CD14-positive monocyte (primary cell): Measurements from ENCODE around the gene CPED1. TPM values are rescaled to one million over a fixed set of nuclear protein-coding genes. Genes with fewer than 3 reads are reported as not detected.

Source experiments
- DNase-seq, 3 donors: peaks; one replicate each; pipeline ENCODE4 v3.0.0-alpha.2; 2011 to 2022
- H2AFZ ChIP-seq: 2 replicates; pipeline ENCODE4 v1.6.0; 2012; ENCODE audit warnings: mild to moderate bottlenecking, low read depth, low read length, inconsistent platforms; ENCODE audit not compliant: insufficient read depth, poor library complexity, severe bottlenecking
- H3K27ac ChIP-seq, 2 donors: 1 replicate in 1 of 2; 2 replicates in 1 of 2; pipeline ENCODE4 v1.5.1; 2012 to 2013; ENCODE audit warnings: low read length in 2 of 2, control low read depth in 1 of 2, inconsistent platforms in 1 of 2, low read depth in 1 of 2, mild to moderate bottlenecking in 1 of 2
- H3K27me3 ChIP-seq, 2 donors: one replicate each; pipeline versions ENCODE4 v1.6.0 to v1.6.1; 2011 to 2013; ENCODE audit warnings: low read length in 2 of 2; ENCODE audit not compliant: control insufficient read depth in 2 of 2, insufficient read depth in 2 of 2
- H3K36me3 ChIP-seq, 2 donors: replicated peaks in 1 of 2; 1 replicate in 1 of 2; 2 replicates in 1 of 2; pipeline versions ENCODE4 v1.5.1 to v1.6.1; 2012 to 2013; ENCODE audit warnings: low read length in 2 of 2, control low read depth in 1 of 2, inconsistent platforms in 1 of 2, mild to moderate bottlenecking in 1 of 2; ENCODE audit not compliant: insufficient read depth in 2 of 2, control insufficient read depth in 1 of 2
- H3K4me1 ChIP-seq, 2 donors: 1 replicate in 1 of 2; 2 replicates in 1 of 2; pipeline versions ENCODE4 v1.5.1 to v1.6.1; 2012 to 2013; ENCODE audit warnings: low read length in 2 of 2, control low read depth in 1 of 2, inconsistent platforms in 1 of 2, mild to moderate bottlenecking in 1 of 2, moderate library complexity in 1 of 2; ENCODE audit not compliant: insufficient read depth in 2 of 2, control insufficient read depth in 1 of 2
- H3K4me2 ChIP-seq: replicated peaks from 2 replicates; pipeline ENCODE3; 2012; ENCODE audit warnings: low read length, moderate library complexity, mild to moderate bottlenecking; ENCODE audit not compliant: poor library complexity, severe bottlenecking; ENCODE audit errors: extremely low read depth
- H3K4me3 ChIP-seq, 3 experiments: fragments of 200-600 bp in 1 of 3; sonication (generic) in 1 of 3; replicated peaks in 1 of 3; 1 replicate in 2 of 3; 2 replicates in 1 of 3; pipeline ENCODE4 v1.5.1; 2011 to 2013; ENCODE audit warnings: low read length in 3 of 3, mild to moderate bottlenecking in 3 of 3, control low read depth in 2 of 3, low read depth in 2 of 3, inconsistent platforms in 1 of 3, moderate library complexity in 1 of 3
- H3K79me2 ChIP-seq: 2 replicates; pipeline ENCODE4 v1.6.0; 2012; ENCODE audit warnings: mild to moderate bottlenecking, control low read depth, inconsistent platforms, low read length, moderate library complexity; ENCODE audit not compliant: insufficient read depth
- H3K9ac ChIP-seq: 2 replicates; pipeline ENCODE4 v1.6.0; 2017; ENCODE audit warnings: low read length, mild to moderate bottlenecking; ENCODE audit not compliant: insufficient read depth, poor library complexity, severe bottlenecking
- H3K9me3 ChIP-seq, 2 donors: replicated peaks in 1 of 2; 1 replicate in 1 of 2; 2 replicates in 1 of 2; pipeline versions ENCODE4 v1.5.1 to v1.6.1; 2012 to 2013; ENCODE audit warnings: low read length in 2 of 2, control low read depth in 1 of 2; ENCODE audit not compliant: control insufficient read depth in 1 of 2, insufficient read depth in 1 of 2
- H4K20me1 ChIP-seq: 2 replicates; pipeline ENCODE4 v1.6.0; 2012; ENCODE audit warnings: mild to moderate bottlenecking, low read length, control low read depth, moderate library complexity; ENCODE audit not compliant: insufficient read depth
- H3K27ac Mint-ChIP-seq, 7 donors: one replicate each; pipeline ENCODE4 v1.8.0; 2020; ENCODE audit warnings: mild to moderate bottlenecking in 7 of 7, mixed read lengths in 7 of 7, moderate library complexity in 6 of 7, inconsistent platforms in 2 of 7
- H3K27me3 Mint-ChIP-seq, 3 donors: one replicate each; pipeline ENCODE4 v1.8.0; 2021 to 2022; ENCODE audit warnings: low read depth in 3 of 3, mild to moderate bottlenecking in 3 of 3, mixed read lengths in 3 of 3, moderate library complexity in 3 of 3, inconsistent platforms in 1 of 3
- H3K36me3 Mint-ChIP-seq, 2 donors: one replicate each; pipeline ENCODE4 v1.8.0; 2020; ENCODE audit warnings: mixed read lengths in 2 of 2, inconsistent platforms in 1 of 2, mild to moderate bottlenecking in 1 of 2
- H3K4me1 Mint-ChIP-seq: one replicate; pipeline ENCODE4 v1.8.0; 2020; ENCODE audit warnings: mild to moderate bottlenecking, mixed read lengths
- H3K4me3 Mint-ChIP-seq, 2 donors: one replicate each; pipeline ENCODE4 v1.8.0; 2020; ENCODE audit warnings: mild to moderate bottlenecking in 2 of 2, mixed read lengths in 2 of 2, moderate library complexity in 1 of 2
- H3K9me3 Mint-ChIP-seq, 7 donors: one replicate each; pipeline ENCODE4 v1.8.0; 2020 to 2022; ENCODE audit warnings: mixed read lengths in 7 of 7, mild to moderate bottlenecking in 6 of 7, moderate library complexity in 6 of 7, inconsistent platforms in 2 of 7
- CTCF ChIP-seq: fragments of 200-600 bp; IDR thresholded peaks from one replicate; pipeline ENCODE4 v1.8.0; 2022; ENCODE audit warnings: antibody characterized with exemption, mild to moderate bottlenecking
- WGBS: methylation state at CpG from one replicate; pipeline ENCODE4 v1.1.5; 2013; ENCODE audit warnings: missing lambda C conversion rate; ENCODE audit not compliant: insufficient coverage; 5-methylcytosine and 5-hydroxymethylcytosine counted together
- intact Hi-C, 2 donors: fragments of 100-400 bp; cut with micrococcal nuclease; formaldehyde crosslinking; loops; one replicate each; pipeline versions ENCODE4 v1.15.0 to v1.15.1; 2023
- polyA plus RNA-seq, 3 donors: library from polyadenylated mRNA; depleted of rRNA in 1 of 3; unstranded in 2 of 3; stranded (reverse) in 1 of 3; fragments of 300-500 nt in 2 of 3; fragments of >200 nt in 1 of 3; fragmentation: Illumina TruSeq in 2 of 3; gene quantifications; 1 replicate in 2 of 3; 2 replicates in 1 of 3; pipeline ENCODE4 v1.2.3, GENCODE V29; 2012 to 2021

CPED1 gene
- polyA plus RNA-seq, 3 donors = 9.8 to 30.0 (median 20.4) TPM

- Histone ChIP-seq H3K4me1 (no peaks in the 10 kb centered on the region), H3K79me2 (no peaks in the 10 kb centered on the region), H3K4me3 (no peak overlapping the region), H2AFZ (no peak overlapping the region), H4K20me1 (no peaks in the 10 kb centered on the region), H3K27ac (no peak overlapping the region), H3K9ac (no peak overlapping the region), H3K4me2 (no peak overlapping the region), H3K9me3 (no peaks in the 10 kb centered on the region), H3K36me3 (no peaks in the 10 kb centered on the region), H3K27me3 (no peaks in the 10 kb centered on the region)
- Mint-ChIP-seq H3K27ac (no peak overlapping the region), H3K4me1 (peaks cover 2% of the 10 kb centered on the region), H3K27me3 (no peaks in the 10 kb centered on the region), H3K4me3 (no peak overlapping the region), H3K36me3 (no peaks in the 10 kb centered on the region), H3K9me3 (peaks cover 0 to 7% (median 2%) of the 10 kb centered on the region in 7 donors)
- DNase-seq = no peak
- no CpG with 5 or more reads among the region's 7 CpGs for WGBS
- intact Hi-C loops = loop anchor here in 1 of 2 donors (10.0 kb wide), 1 partner anchor 54 kb away; the partner anchor contains the start of gene CPED1
- no peak for TF ChIP-seq CTCF
Measured at GRCh38 chr7:121038717-121039509, 50.4 kb downstream of the CPED1 start.

- WGBS = no CpG with 5 or more reads among the region's 2 CpGs
- H3K9ac ChIP-seq = no peak overlapping the region
- intact Hi-C loops = loop anchor here in 1 of 2 donors (10.0 kb wide), 1 partner anchor 55 kb away; the partner anchor contains the start of gene CPED1
- H3K4me2 ChIP-seq = no peak overlapping the region
- DNase-seq = no peak
- H3K27me3 ChIP-seq = no peaks in the 10 kb centered on the region
- Mint-ChIP-seq H3K27ac (no peak overlapping the region), H3K27me3 (no peaks in the 10 kb centered on the region), H3K36me3 (no peaks in the 10 kb centered on the region), H3K9me3 (peaks cover 0 to 7% (median 2%) of the 10 kb centered on the region in 7 donors), H3K4me3 (no peak overlapping the region), H3K4me1 (peaks cover 2% of the 10 kb centered on the region)
- H3K36me3 ChIP-seq = no peaks in the 10 kb centered on the region
- no peak overlapping the region for H3K4me3 ChIP-seq
- H3K27ac ChIP-seq = no peak overlapping the region
- H2AFZ ChIP-seq = no peak overlapping the region
- no peaks in the 10 kb centered on the region for H3K79me2 ChIP-seq
- no peaks in the 10 kb centered on the region for H3K4me1 ChIP-seq
- H3K9me3 ChIP-seq = no peaks in the 10 kb centered on the region
- TF ChIP-seq CTCF = no peak
- H4K20me1 ChIP-seq = no peaks in the 10 kb centered on the region
Measured at GRCh38 chr7:121039510-121039822, 51.0 kb downstream of the CPED1 start.
